ENCODE measurements around the gene PLSCR3. TPM values are rescaled to one million over a fixed set of nuclear protein-coding genes. Genes with fewer than 3 reads are reported as not detected.

The PLSCR3 gene
- total RNA-seq, 1 experiment from 2014 or later = 42.7 TPM

DNA sequence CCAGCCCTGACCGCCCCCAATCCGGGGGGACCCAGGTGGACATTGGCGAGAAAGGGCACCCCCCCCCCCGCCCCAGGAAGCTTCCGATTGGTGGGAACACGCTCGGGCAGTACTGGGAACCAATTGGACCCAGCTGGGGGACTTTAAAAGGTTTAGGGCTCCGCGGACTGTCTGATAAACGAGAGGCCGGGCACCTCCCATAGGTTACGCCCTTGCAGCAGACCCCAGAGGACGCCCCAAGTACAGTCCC, 9.3 kb upstream of the PLSCR3 start (continued):
- TF ChIP-seq, protein P1, sequence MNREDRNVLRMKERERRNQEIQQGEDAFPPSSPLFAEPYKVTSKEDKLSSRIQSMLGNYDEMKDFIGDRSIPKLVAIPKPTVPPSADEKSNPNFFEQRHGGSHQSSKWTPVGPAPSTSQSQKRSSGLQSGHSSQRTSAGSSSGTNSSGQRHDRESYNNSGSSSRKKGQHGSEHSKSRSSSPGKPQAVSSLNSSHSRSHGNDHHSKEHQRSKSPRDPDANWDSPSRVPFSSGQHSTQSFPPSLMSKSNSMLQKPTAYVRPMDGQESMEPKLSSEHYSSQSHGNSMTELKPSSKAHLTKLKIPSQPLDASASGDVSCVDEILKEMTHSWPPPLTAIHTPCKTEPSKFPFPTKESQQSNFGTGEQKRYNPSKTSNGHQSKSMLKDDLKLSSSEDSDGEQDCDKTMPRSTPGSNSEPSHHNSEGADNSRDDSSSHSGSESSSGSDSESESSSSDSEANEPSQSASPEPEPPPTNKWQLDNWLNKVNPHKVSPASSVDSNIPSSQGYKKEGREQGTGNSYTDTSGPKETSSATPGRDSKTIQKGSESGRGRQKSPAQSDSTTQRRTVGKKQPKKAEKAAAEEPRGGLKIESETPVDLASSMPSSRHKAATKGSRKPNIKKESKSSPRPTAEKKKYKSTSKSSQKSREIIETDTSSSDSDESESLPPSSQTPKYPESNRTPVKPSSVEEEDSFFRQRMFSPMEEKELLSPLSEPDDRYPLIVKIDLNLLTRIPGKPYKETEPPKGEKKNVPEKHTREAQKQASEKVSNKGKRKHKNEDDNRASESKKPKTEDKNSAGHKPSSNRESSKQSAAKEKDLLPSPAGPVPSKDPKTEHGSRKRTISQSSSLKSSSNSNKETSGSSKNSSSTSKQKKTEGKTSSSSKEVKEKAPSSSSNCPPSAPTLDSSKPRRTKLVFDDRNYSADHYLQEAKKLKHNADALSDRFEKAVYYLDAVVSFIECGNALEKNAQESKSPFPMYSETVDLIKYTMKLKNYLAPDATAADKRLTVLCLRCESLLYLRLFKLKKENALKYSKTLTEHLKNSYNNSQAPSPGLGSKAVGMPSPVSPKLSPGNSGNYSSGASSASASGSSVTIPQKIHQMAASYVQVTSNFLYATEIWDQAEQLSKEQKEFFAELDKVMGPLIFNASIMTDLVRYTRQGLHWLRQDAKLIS (CRISPR knock-in tag; IDR thresholded peaks at IDR 0.05; ENCODE audit: borderline replicate concordance) = no peak
- peak; percentile 84; the same call in 1 of the 2 replicates for TF ChIP-seq MYBL2 (CRISPR knock-in tag; IDR thresholded peaks at IDR 0.05)

DNA sequence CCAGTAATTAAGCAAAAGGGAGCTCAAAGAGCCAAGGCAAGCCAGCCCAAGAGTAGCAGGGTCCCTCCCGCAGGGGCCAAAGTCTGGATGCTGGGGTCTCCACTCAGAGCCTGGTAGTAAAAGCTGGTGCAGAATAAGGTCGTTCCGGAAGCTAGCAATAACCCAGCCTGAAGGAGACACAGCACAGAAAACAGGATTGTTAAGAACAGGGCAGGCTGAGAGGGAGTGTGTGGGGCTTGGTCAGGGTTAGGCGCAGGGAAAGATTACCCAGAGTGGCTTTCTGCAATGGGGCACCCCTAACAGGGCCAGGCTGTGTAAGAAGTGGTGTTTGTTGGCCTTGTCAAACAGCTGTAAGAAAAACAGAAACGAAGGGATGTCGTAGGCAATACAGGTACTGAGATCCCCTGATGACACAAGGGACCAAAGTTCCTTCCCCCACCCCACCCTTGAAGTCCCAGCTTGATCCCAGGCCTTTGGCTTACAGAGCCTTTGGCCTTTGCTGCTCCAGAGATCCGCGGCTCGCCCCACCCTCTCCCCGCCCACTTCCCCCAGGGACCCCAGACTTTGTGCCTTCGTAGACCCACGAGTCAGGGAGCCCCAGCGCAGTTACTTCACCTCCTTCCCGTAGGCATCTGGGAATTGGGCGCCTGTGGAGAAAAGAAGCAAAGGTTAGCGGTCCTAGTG, 8.9 kb upstream of the PLSCR3 start:
- ChIA-PET CTCF (interaction anchor here (0.6 to 3.3 kb wide), 20 partner anchors 9 to 705 kb away, joined by 3 to 59 read pairs (median 6); partner anchors contain the start of genes CHRNB1, KCTD11, PLSCR3 and SOX15), POLR2A (interaction anchor here (0.9 to 2.5 kb wide), 15 partner anchors 9 to 186 kb away, joined by 3 to 38 read pairs (median 5); partner anchors contain the start of genes ACAP1, NEURL4, PLSCR3 and POLR2A)
- H3K4me3 Mint-ChIP-seq = peak overlapping the region; percentile 80
- DNase-seq (ENCODE audit: low spot score) = peak; percentile 72
- peaks cover 27% of the 10 kb centered on the region for H3K4me1 Mint-ChIP-seq
- no peaks in the 10 kb centered on the region for H3K9me3 Mint-ChIP-seq
- H3K27me3 Mint-ChIP-seq (ENCODE audit: low read depth) = no peaks in the 10 kb centered on the region; the same call in 1 of the 2 replicates
- peak overlapping the region; percentile 85 for H3K27ac Mint-ChIP-seq
- peak; percentile 4 for ATAC-seq
- TF ChIP-seq, protein P2, sequence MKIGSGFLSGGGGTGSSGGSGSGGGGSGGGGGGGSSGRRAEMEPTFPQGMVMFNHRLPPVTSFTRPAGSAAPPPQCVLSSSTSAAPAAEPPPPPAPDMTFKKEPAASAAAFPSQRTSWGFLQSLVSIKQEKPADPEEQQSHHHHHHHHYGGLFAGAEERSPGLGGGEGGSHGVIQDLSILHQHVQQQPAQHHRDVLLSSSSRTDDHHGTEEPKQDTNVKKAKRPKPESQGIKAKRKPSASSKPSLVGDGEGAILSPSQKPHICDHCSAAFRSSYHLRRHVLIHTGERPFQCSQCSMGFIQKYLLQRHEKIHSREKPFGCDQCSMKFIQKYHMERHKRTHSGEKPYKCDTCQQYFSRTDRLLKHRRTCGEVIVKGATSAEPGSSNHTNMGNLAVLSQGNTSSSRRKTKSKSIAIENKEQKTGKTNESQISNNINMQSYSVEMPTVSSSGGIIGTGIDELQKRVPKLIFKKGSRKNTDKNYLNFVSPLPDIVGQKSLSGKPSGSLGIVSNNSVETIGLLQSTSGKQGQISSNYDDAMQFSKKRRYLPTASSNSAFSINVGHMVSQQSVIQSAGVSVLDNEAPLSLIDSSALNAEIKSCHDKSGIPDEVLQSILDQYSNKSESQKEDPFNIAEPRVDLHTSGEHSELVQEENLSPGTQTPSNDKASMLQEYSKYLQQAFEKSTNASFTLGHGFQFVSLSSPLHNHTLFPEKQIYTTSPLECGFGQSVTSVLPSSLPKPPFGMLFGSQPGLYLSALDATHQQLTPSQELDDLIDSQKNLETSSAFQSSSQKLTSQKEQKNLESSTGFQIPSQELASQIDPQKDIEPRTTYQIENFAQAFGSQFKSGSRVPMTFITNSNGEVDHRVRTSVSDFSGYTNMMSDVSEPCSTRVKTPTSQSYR (CRISPR knock-in tag; IDR thresholded peaks at IDR 0.05) = no peak
- TF ChIP-seq, protein P3, sequence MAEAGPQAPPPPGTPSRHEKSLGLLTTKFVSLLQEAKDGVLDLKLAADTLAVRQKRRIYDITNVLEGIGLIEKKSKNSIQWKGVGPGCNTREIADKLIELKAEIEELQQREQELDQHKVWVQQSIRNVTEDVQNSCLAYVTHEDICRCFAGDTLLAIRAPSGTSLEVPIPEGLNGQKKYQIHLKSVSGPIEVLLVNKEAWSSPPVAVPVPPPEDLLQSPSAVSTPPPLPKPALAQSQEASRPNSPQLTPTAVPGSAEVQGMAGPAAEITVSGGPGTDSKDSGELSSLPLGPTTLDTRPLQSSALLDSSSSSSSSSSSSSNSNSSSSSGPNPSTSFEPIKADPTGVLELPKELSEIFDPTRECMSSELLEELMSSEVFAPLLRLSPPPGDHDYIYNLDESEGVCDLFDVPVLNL (CRISPR knock-in tag; IDR thresholded peaks at IDR 0.05; ENCODE audit: borderline replicate concordance, low read depth) = no peak
- TF ChIP-seq RORB (CRISPR knock-in tag; IDR thresholded peaks at IDR 0.05) (no peak), JAZF1 (CRISPR knock-in tag; IDR thresholded peaks at IDR 0.05) (no peak), FOXP1 (CRISPR knock-in tag; IDR thresholded peaks at IDR 0.05; ENCODE audit: borderline replicate concordance) (no peak), FOXJ3 (CRISPR knock-in tag; IDR thresholded peaks at IDR 0.05; ENCODE audit: borderline replicate concordance) (no peak), ZNF219 (CRISPR knock-in tag; IDR thresholded peaks at IDR 0.05; ENCODE audit: borderline replicate concordance) (no peak), SMAD4 (CRISPR knock-in tag; IDR thresholded peaks at IDR 0.05) (no peak), ZNF396 (CRISPR knock-in tag; IDR thresholded peaks at IDR 0.05; ENCODE audit: borderline replicate concordance) (no peak), ETV6 (CRISPR knock-in tag; IDR thresholded peaks at IDR 0.05) (no peak), SP1 (CRISPR knock-in tag; conservative IDR thresholded peaks at IDR 0.05) (no peak), SOX15 (CRISPR knock-in tag; IDR thresholded peaks at IDR 0.05) (no peak), ZNF138 (CRISPR knock-in tag; conservative IDR thresholded peaks at IDR 0.05) (no peak), HMGA2 (CRISPR knock-in tag; IDR thresholded peaks at IDR 0.05) (no peak)
- TF ChIP-seq, protein P4, sequence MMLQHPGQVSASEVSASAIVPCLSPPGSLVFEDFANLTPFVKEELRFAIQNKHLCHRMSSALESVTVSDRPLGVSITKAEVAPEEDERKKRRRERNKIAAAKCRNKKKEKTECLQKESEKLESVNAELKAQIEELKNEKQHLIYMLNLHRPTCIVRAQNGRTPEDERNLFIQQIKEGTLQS (CRISPR knock-in tag; conservative IDR thresholded peaks at IDR 0.05) = no peak
- TF ChIP-seq, protein P5, sequence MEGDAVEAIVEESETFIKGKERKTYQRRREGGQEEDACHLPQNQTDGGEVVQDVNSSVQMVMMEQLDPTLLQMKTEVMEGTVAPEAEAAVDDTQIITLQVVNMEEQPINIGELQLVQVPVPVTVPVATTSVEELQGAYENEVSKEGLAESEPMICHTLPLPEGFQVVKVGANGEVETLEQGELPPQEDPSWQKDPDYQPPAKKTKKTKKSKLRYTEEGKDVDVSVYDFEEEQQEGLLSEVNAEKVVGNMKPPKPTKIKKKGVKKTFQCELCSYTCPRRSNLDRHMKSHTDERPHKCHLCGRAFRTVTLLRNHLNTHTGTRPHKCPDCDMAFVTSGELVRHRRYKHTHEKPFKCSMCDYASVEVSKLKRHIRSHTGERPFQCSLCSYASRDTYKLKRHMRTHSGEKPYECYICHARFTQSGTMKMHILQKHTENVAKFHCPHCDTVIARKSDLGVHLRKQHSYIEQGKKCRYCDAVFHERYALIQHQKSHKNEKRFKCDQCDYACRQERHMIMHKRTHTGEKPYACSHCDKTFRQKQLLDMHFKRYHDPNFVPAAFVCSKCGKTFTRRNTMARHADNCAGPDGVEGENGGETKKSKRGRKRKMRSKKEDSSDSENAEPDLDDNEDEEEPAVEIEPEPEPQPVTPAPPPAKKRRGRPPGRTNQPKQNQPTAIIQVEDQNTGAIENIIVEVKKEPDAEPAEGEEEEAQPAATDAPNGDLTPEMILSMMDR (IDR thresholded peaks at IDR 0.05) = no peak
- H3K36me3 Mint-ChIP-seq = peaks cover 4% of the 10 kb centered on the region

All from WTC11 (cell line).